ENCODE data around the gene BCL6. TPM values are rescaled to one million over a fixed set of nuclear protein-coding genes. Genes with fewer than 3 reads are reported as not detected.

BCL6 gene
- total and polyA plus RNA-seq, 9 of the 15 experiments (the other 6 are each of a cell fraction or from before 2014, with no cell fraction given): 0.08 to 3.5 (median 1.6) TPM

GRCh38 chr3:187746442-187747281 lies 1.4 kb upstream of the BCL6 start:
- peak overlapping the region; percentile 54 to 98; a peak in 3 of 4 replicates for H3K9ac ChIP-seq (ENCODE audit: insufficient read depth in 1 of 2, low read depth in 2 of 2, low read length in 2 of 2)
- H3K79me2 ChIP-seq (ENCODE audit: control insufficient read depth, insufficient read depth, low read length): peaks cover 51% of the 10 kb centered on the region
- 0 out of 2 replicates have a peak, but pooled peaks cover 3% of the 10 kb centered on the region for H4K20me1 ChIP-seq (replicated peaks; ENCODE audit: control insufficient read depth, insufficient read depth, low read length)
- no peaks in the 10 kb centered on the region for H3K27me3 ChIP-seq (ENCODE audit: control insufficient read depth in 2 of 2, insufficient read depth in 2 of 2, low read length in 2 of 2)
- H3K36me3 ChIP-seq (ENCODE audit: control insufficient read depth, insufficient read depth, low read length): no peaks in the 10 kb centered on the region
- H3K9me3 ChIP-seq (replicated peaks; ENCODE audit: control insufficient read depth, insufficient read depth, low read depth, low read length): no peaks in the 10 kb centered on the region
- FAIRE-seq: no peak
- peaks cover 6 to 13% of the 10 kb centered on the region in 2 experiments for H3K4me1 ChIP-seq (replicated peaks in 1 of 2; ENCODE audit: control insufficient read depth in 2 of 2, insufficient read depth in 2 of 2, low read length in 2 of 2)
- H3K27ac ChIP-seq (ENCODE audit: extremely low read depth, low read depth, low read length): peak overlapping the region; percentile 95
- peak overlapping the region; percentile 56 for H3K4me2 ChIP-seq (ENCODE audit: insufficient read depth, low read length)
- H2AFZ ChIP-seq (ENCODE audit: low read depth, low read length): peak overlapping the region; percentile 69; the same call in 1 of the 2 replicates
- ATAC-seq: peak; percentile 40
- H3K4me3 ChIP-seq: peak overlapping the region; percentile 87
- ChIA-PET POLR2A (interaction anchor here (0.6 to 1.1 kb wide), 2 partner anchors 347 to 1888 kb away, joined by 3 read pairs; no protein-coding TSS in a partner anchor), CTCF (ENCODE audit: low intra/inter-chr PET ratio) (no interaction called here)
- in situ Hi-C loops (cut with MboI): loop anchor here (25.0 kb wide), 1 partner anchor 1391 kb away; no protein-coding TSS in a partner anchor
- 1% methylated on average over 9 of the region's 10 CpGs for WGBS (ENCODE audit: insufficient coverage, low coverage, missing lambda C conversion rate)
- intact Hi-C loops (cut with micrococcal nuclease): loop anchor here (5.0 to 10.0 kb wide), 5 partner anchors 168 to 998 kb away; no protein-coding TSS in a partner anchor
- H3K9me1 ChIP-seq (ENCODE audit: control insufficient read depth, insufficient read depth, low read length): no peaks in the 10 kb centered on the region
- no TSS peak for BruUV-seq (replicated peaks)
- peak in 2 of 4 experiments; percentile 47 to 58 for DNase-seq (ENCODE audit: extremely low read depth in 1 of 4, low spot score in 3 of 4)
- TF ChIP-seq, protein P1, sequence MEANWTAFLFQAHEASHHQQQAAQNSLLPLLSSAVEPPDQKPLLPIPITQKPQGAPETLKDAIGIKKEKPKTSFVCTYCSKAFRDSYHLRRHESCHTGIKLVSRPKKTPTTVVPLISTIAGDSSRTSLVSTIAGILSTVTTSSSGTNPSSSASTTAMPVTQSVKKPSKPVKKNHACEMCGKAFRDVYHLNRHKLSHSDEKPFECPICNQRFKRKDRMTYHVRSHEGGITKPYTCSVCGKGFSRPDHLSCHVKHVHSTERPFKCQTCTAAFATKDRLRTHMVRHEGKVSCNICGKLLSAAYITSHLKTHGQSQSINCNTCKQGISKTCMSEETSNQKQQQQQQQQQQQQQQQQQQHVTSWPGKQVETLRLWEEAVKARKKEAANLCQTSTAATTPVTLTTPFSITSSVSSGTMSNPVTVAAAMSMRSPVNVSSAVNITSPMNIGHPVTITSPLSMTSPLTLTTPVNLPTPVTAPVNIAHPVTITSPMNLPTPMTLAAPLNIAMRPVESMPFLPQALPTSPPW (CRISPR knock-in tag; IDR thresholded peaks at IDR 0.05): peak; percentile 59
- no peak for TF ChIP-seq LCOR (CRISPR knock-in tag; IDR thresholded peaks at IDR 0.05)
- no peak for TF ChIP-seq ZNF134 (CRISPR knock-in tag; conservative IDR thresholded peaks at IDR 0.05)
- no peak for TF ChIP-seq ZBTB40 (IDR thresholded peaks at IDR 0.05)
- TF ChIP-seq ZBTB40 (CRISPR knock-in tag; IDR thresholded peaks at IDR 0.05): no peak
- TF ChIP-seq ZNF740 (CRISPR knock-in tag; IDR thresholded peaks at IDR 0.05): peak; percentile 54; the same call in 1 of the 2 replicates
- TF ChIP-seq ZNF740 (tag; IDR thresholded peaks at IDR 0.05): peak in 1 of 2 experiments; percentile 88; a peak in 2 of 4 replicates
- peak; percentile 0 for TF ChIP-seq TBP (optimal IDR thresholded peaks at IDR 0.05; ENCODE audit: low read depth, low read length)
- TF ChIP-seq KDM2B (CRISPR knock-in tag; IDR thresholded peaks at IDR 0.05): no peak
